GM13977 (cell line): ENCODE measurements around the gene S100PBP.

ENCODE experiments used
- DNase-seq: peaks from one replicate; pipeline ENCODE4 v3.0.0; 2012; ENCODE audit warnings: low spot score
- in situ Hi-C: fragments of 300-500 bp; cut with MboI; formaldehyde crosslinking; loops from one replicate; pipeline ENCODE4 v1.12.0; 2022; ENCODE audit warnings: low sequenced_read_pairs, low pct_unique_long_range_greater_than_20kb, mixed read lengths, inconsistent platforms; ENCODE audit not compliant: unreplicated experiment
- TF ChIP-seq, protein P1 (sequence below): IDR thresholded peaks from 2 replicates; pipeline ENCODE4 v1.5.1; 2012; ENCODE audit warnings: mild to moderate bottlenecking, control low read depth; ENCODE audit not compliant: insufficient read depth; ENCODE audit errors: extremely low read depth, missing control alignments

Gene S100PBP

GRCh38 chr1:32858136-32858535 is 40.7 kb downstream of the S100PBP start:
- TF ChIP-seq, protein P1, sequence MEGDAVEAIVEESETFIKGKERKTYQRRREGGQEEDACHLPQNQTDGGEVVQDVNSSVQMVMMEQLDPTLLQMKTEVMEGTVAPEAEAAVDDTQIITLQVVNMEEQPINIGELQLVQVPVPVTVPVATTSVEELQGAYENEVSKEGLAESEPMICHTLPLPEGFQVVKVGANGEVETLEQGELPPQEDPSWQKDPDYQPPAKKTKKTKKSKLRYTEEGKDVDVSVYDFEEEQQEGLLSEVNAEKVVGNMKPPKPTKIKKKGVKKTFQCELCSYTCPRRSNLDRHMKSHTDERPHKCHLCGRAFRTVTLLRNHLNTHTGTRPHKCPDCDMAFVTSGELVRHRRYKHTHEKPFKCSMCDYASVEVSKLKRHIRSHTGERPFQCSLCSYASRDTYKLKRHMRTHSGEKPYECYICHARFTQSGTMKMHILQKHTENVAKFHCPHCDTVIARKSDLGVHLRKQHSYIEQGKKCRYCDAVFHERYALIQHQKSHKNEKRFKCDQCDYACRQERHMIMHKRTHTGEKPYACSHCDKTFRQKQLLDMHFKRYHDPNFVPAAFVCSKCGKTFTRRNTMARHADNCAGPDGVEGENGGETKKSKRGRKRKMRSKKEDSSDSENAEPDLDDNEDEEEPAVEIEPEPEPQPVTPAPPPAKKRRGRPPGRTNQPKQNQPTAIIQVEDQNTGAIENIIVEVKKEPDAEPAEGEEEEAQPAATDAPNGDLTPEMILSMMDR, result no peak
- no peak for DNase-seq
- in situ Hi-C loops, result no loop called here

DNA sequence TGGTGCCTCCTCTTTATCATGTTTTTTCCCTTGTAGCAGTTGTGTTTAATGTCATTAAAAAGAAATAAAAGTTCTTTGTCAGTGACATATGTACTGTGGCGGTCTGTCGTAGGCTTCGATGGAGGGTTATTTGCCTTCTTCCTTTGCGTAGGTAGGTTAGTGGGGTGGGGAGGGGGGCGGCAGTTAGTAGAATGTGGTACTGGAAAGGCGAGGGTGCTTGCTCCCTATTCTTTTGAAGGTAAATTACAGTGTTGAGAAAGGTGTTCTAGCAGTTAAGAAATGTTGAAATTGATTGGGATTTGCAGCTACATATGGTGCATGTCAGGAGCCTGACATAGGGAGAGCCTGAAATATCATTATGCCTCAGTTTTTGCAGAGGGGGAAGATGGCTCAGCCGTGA is 41.3 kb downstream of the S100PBP start:
- no peak for DNase-seq
- in situ Hi-C loops, result no loop called here
- TF ChIP-seq, protein P1, result no peak

- no peak for DNase-seq
- in situ Hi-C loops, result no loop called here
- TF ChIP-seq, protein P1, result no peak
These were observed 42.5 kb downstream of the S100PBP start for GRCh38 chr1:32859915-32860314.

DNA sequence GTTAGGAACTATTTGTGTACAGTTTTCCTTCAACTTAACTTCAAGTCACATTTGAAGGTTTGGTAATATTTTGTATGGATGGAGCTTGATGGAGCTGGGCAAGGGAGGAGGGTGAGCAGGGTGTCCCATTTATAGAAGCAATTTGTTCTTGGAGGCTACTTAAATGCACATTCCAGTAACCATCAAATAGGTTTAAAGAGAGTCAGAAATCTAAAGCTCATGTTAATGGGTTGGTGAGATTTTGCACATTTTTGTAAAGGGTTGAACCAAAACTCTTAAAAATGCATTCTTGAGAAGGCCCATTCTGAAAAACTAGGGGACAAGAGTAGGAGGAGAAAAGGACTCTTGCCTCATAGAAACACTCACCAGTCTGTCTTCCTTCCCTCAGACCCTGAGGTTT is 43.1 kb downstream of the S100PBP start:
- TF ChIP-seq, protein P1, result no peak
- DNase-seq, result no peak
- in situ Hi-C loops, result no loop called here

DNA sequence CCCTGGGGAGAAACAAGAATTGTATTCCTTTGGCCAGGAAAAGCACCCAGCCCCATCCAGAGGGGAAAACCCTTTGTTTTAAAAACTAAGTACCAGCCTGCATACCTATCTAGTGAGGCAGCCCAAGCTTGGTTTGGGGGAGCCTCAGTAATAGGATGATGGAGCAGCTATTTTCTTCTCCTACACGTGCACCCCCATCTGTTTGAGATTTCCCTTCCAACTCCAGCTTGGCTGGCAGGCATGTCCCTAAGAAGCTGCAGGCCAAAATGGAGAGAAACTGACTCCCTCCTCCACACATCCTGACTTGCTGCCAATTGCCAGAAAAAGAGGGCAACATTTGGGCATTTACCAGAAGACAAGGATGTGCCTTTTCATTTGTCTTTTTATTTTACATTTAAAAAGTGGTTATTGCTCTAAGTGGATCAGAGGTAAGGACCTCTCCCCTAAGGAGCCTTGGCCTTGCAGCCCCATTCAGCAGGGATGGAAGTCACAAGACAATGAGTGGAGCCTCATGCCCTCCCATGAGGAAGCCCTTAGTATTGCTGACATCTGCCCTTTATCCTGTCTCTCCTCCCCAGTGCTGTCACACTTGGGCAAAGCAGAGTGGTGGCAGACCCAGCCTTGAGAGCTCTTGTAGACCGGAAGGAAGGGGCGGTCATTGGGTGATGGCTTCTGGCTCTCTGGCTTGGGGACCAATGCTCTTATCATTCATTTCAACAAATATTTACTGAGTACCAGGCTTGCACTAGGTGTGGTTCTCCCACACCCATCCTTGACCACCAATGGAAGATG is 44.6 kb downstream of the S100PBP start:
- in situ Hi-C loops, result no loop called here
- TF ChIP-seq, protein P1, result no peak
- no peak for DNase-seq

- no peak for DNase-seq
- in situ Hi-C loops, result no loop called here
- TF ChIP-seq, protein P1, result no peak
These were observed 45.9 kb downstream of the S100PBP start for GRCh38 chr1:32863218-32863880.
